SK-N-SH (cell line): Measurements from ENCODE around the gene ID1.

Experiments used
- CHD2 ChIP-seq: fragments of 150-350 bp; IDR thresholded peaks from 2 replicates; pipeline ENCODE4 v1.6.1; 2018; ENCODE audit warnings: low read length; ENCODE audit not compliant: partially characterized antibody
- CTCF ChIP-seq: fragments of 200-600 bp; sonication (generic); IDR thresholded peaks from 2 replicates; pipeline ENCODE4 v1.6.1; 2017; ENCODE audit warnings: antibody characterized with exemption, mild to moderate bottlenecking, moderate library complexity
- JUND ChIP-seq: IDR thresholded peaks from 2 replicates; pipeline ENCODE4 v1.4.0; 2012
- MAX ChIP-seq: IDR thresholded peaks from 2 replicates; pipeline ENCODE4 v1.4.0; 2012; ENCODE audit warnings: low read depth
- NFIC ChIP-seq: IDR thresholded peaks from 2 replicates; pipeline ENCODE4 v1.4.0; 2012; ENCODE audit warnings: borderline replicate concordance
- POLR2AphosphoS5 ChIP-seq: IDR thresholded peaks from 2 replicates; pipeline ENCODE4 v1.6.1; 2012; ENCODE audit warnings: low read depth, low read length
- RAD21 ChIP-seq: IDR thresholded peaks from 2 replicates; pipeline ENCODE4 v1.6.1; 2012; ENCODE audit warnings: mild to moderate bottlenecking, low read length
- TAF1 ChIP-seq: IDR thresholded peaks from 2 replicates; pipeline ENCODE4 v1.6.1; 2012; ENCODE audit warnings: low read depth, mild to moderate bottlenecking, low read length, moderate library complexity, borderline replicate concordance
- TCF12 ChIP-seq: IDR thresholded peaks from 2 replicates; pipeline ENCODE4 v1.4.0; 2012

- TF ChIP-seq CTCF (no peak), POLR2AphosphoS5 (no peak), JUND (no peak), TAF1 (no peak), RAD21 (no peak), NFIC (no peak), CHD2 (no peak), TCF12 (no peak), MAX (no peak)
These were observed 40.8 kb upstream of the ID1 start for GRCh38 chr20:31564284-31564683.
